ENCODE results near the gene CDK11B. TPM values are rescaled to one million over a fixed set of nuclear protein-coding genes. Genes with fewer than 3 reads are reported as not detected.

The CDK11B gene
- polyA plus RNA-seq, 4 donors = 36.8 to 47.7 (median 42.4) TPM

DNA sequence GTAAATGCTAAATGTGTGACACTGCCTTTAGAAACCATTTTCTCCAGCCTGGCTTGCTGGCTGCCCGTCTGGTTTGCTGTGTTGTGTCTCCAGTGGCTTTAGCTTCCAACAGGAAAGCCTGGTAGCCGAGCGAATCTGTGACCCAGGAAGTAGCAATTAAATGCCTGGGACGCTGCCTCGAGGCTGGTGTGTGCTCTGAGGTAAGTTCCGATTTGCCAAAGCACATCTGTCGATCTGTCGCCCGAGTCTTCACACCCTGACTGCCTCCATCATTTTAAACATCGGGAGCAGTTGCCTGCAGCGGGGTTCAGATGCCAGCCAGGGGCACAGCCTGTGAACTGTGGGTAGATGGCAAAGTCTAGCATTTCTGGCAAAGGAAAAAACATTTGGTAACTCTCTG, 41.3 kb downstream of the CDK11B start:
- no peak for DNase-seq (ENCODE audit: low read depth in 4 of 4, low spot score in 2 of 4)

- DNase-seq (ENCODE audit: low read depth in 4 of 4, low spot score in 2 of 4) = no peak
These were observed 42.0 kb downstream of the CDK11B start for GRCh38 chr1:1616838-1617237.

DNA sequence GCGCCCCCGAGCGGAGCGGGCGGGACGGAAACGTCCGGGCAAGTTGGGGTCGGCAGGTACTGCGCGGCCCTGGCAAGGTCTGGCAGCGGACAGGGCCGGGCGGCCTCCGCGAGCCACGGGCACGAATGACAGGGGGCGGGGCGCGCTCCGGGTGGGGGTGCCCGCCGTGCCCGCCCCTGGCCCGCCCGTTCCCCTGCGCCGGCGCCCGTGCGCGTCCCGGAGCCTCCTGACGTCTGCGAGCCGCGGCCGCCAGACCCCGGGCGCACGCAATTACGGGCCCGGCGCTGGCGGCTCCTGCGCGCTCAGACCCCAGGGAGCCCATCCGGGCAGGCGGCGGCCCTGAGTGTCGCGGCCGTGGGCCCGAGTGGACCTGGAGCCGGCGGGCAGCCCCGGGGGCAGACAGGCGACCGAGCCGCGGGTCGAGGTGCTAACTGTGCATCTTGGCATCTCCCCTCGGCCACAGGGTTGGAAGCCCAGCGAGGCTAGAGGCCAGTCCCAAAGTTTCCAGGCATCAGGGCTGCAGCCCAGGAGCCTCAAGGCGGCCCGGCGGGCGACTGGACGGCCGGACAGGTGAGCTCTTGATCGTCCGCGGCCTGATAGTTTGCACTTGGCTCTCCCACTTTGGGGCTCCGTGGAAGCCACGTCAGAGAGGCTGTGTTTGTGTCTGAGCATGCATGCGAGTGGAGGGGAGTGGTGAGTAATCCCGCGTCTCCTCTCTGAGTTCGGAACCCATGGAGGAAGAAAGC, 42.6 kb downstream of the CDK11B start:
- no peak for DNase-seq (ENCODE audit: low read depth in 4 of 4, low spot score in 2 of 4)

- peak in 3 of 4 donors; percentile 86 to 91 (median 86) for DNase-seq (ENCODE audit: low read depth in 4 of 4, low spot score in 2 of 4)
These were observed 43.4 kb downstream of the CDK11B start, which contains the start of gene MIB2 for GRCh38 chr1:1615256-1616044. Gene MIB2 (plus strand): TSS chr1:1615500. CDS start chr1:1623453, 7,953 bp downstream.

GRCh38 chr1:1614954-1615255, 43.9 kb downstream of the CDK11B start:
- DNase-seq (ENCODE audit: low read depth in 4 of 4, low spot score in 2 of 4) = no peak

DNA sequence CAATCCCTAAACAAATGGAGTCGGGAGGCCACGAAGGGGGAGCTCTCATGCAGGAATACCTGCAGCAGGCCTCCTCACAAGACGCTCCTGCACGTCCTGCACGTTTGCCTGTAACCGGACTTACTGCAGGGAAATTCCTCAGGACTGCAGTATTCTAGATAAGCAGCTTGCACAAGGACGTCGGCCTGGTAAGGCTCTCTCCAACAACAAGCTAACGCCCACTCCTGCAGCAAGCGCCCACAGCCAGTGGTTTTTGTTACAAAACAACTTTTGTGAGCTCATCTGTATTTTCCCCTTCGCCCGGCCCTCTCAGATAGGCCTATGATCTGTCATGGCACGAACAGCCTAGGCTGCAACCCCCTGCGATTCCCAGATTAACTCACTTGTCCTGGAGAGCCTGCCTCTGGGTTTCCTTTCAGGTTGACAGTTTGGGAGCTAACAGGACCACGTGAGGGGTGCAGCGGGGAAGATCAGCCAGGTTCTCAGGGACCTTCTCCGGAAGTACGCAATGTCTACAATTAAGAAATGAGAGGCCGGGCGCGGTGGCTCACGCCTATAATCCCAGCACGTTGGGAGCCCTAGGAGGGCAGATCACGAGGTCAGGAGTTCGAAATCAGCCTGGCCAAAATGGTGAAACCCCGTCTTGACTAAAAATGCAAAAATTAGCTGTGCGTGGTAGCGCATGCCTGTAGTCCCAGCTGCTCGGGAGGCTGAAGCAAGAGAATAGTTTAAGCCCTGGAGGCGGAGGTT, 44.4 kb downstream of the CDK11B start:
- no peak for DNase-seq (ENCODE audit: low read depth in 4 of 4, low spot score in 2 of 4)

GRCh38 chr1:1613509-1614082, 45.2 kb downstream of the CDK11B start:
- DNase-seq (ENCODE audit: low read depth in 4 of 4, low spot score in 2 of 4) = no peak

DNA sequence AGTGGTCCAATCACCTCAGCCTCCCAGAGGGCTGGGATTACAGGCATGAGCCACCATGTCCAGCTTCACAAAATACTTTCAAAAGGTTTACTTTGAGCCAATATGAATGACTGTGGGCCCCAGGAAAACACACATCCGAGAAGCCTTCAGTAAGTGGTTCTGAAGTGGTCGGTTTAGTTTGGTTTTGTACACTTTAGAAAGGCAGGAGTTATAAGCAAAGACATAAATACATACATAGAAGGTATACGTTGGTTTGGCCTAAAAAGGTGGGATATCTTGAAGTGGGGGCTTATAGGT, 46.8 kb downstream of the CDK11B start:
- no peak for DNase-seq (ENCODE audit: low read depth in 4 of 4, low spot score in 2 of 4)

GRCh38 chr1:1610796-1611195, 48.0 kb downstream of the CDK11B start:
- DNase-seq (ENCODE audit: low read depth in 4 of 4, low spot score in 2 of 4) = no peak

DNA sequence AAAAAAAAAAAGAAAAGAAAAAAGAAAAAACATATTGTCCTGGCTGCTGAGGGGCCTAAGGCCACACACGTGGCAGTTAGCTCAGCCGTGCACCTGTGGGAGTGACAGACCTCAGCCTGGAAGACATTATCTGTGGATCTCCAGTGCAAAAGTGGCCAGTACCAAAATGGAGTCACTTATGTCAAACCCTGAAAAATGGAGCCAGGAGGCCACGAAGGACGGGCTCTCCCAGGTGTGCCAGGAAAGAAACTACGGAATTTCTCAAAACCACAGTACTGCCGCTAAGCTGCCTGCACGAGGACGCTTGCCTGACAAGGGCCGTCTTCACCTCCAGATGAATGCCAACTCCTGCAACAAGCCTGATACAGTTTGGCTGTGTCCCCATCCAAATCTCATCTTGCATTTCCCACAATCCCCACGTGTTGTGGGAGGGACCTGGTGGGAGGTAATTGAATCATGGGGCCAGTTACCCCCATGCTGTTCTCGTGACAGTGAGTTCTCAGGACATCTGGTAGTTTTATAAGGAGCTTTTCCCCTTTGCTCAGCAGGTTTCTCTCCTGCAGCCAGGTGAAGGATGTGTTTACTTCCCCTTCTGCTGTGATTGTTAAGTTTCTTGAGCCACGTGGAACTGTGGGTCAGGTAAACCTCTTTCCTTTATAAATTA, 48.9 kb downstream of the CDK11B start:
- DNase-seq (ENCODE audit: low read depth in 4 of 4, low spot score in 2 of 4) = no peak

DNA sequence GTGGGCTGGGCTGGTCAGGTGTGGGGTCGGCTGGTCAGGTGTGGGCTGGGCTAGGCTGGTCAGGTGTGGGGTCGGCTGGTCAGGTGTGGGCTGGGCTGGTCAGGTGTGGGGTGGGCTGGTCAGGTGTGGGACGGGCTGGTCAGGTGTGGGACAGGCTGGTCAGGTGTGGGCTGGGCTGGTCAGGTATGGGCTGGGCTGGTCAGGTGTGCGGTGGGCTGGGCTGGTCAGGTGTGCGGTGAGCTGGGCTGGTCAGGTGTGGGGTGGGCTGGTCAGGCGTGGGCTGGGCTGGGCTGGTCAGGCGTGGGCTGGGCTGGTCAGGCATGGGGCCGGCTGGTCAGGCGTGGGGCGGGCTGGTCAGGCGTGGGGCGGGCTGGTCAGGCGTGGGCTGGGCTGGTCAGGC, 52.6 kb downstream of the CDK11B start:
- DNase-seq (ENCODE audit: low read depth in 4 of 4, low spot score in 2 of 4) = no peak

DNA sequence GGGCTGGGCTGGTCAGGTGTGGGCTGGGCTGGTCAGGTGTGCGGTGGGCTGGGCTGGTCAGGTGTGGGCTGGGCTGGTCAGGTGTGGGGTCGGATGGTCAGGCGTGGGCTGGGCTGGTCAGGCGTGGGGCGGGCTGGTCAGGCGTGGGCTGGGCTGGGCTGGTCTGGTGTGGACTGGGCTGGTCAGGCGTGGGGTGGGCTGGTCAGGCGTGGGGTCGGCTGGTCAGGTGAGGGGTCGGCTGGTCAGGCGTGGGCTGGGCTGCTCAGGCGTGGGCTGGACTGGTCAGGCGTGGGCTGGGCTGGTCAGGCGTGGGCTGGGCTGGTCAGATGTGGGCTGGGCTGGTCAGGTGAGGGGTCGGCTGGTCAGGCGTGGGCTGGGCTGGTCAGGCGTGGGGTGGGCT, 53.1 kb downstream of the CDK11B start:
- no peak for DNase-seq (ENCODE audit: low read depth in 4 of 4, low spot score in 2 of 4)

- DNase-seq (ENCODE audit: low read depth in 4 of 4, low spot score in 2 of 4) = no peak
These were observed 53.7 kb downstream of the CDK11B start for GRCh38 chr1:1605034-1605591.

DNA sequence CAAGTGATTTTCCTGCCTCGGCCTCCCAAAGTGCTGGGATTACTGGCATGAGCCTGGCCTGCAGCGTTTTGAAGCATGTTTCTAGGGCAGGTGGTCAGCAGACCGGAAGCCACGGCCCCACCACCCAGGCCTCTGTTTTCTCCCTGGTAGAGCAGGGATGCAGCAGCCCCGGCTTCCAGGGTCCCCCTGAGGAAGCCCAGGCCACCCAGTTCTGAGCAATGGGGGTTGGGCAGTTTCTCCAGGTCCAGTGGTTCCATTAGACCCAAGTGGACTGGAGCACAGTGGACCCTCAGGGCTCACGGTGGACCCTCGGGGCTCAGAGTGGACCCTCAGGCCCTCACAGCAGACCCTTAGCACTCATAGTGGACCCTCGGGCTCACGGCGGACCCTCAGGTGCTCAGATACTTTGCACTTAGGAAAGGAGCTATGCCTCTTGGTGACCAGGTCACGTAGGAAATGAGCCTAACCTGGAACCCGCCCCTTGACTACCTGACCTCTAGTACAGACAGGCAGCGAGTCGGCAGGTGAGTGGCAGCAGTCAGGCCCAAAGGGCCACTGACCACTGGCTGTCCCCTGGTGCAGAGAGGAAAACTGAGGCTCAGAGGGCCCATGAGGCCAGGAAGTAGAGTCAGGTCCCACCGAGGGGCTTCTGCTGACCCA, 54.3 kb downstream of the CDK11B start:
- no peak for DNase-seq (ENCODE audit: low read depth in 4 of 4, low spot score in 2 of 4)

- no peak for DNase-seq (ENCODE audit: low read depth in 4 of 4, low spot score in 2 of 4)
These were observed 55.0 kb downstream of the CDK11B start for GRCh38 chr1:1603671-1604373.

GRCh38 chr1:1602968-1603506, 55.8 kb downstream of the CDK11B start:
- no peak for DNase-seq (ENCODE audit: low read depth in 4 of 4, low spot score in 2 of 4)

GRCh38 chr1:1602304-1602967, 56.4 kb downstream of the CDK11B start:
- DNase-seq (ENCODE audit: low read depth in 4 of 4, low spot score in 2 of 4) = no peak

DNA sequence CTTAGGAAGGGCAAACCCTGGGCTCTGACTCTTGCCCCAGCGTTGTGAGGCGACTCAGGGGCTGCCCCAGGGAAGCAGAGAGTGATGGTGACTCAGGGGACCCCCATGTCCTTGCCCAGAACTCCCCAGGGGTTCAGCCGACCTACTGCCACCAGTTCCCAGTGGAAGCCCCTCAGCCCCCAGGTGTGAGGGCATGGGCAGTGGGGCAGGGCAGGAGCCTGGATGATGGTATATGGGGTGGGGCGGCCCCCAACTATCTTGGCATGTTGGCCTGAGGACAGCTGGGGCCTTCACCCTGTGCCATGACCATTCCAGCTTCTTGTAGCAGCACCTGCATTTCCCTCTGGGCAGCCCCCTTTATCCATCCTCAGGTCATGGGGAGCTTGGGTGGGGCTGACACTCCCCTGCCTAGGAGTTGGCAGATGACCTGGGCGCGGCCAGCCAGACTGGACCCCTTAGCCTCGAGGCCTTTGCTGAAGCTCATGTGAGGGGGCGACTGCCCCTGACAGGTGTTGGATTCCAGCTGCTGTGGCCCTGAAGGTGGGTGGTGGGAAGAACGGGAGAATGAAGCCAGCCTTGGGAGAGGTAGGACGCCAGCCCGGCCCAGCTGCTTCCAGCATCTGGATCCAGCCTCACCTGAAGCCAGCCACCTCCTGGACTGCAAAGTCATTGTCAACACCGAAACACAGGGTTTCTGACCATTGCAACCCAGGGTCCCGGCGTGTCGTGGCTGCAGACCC, 57.1 kb downstream of the CDK11B start:
- DNase-seq (ENCODE audit: low read depth in 4 of 4, low spot score in 2 of 4) = no peak
